GM21360 (cell line): ENCODE data around the gene THAP2.
"Not testable (repeated sequence)": the region's sequence is repeated elsewhere in the genome, so short reads cannot be mapped to it uniquely, and the experiment has no call there.

Experiments used
- ATAC-seq: cut with Tn5 transposase; IDR thresholded peaks from one replicate; pipeline ENCODE4 v1.9.1; 2021; ENCODE audit warnings: mild to moderate bottlenecking, moderate library complexity; ENCODE audit not compliant: unreplicated experiment

Gene THAP2

GRCh38 chr12:71661977-71662530, 2.0 kb upstream of the THAP2 start:
- ATAC-seq = no peak

GRCh38 chr12:71662849-71663560, 1.1 kb upstream of the THAP2 start:
- peak; percentile 24 for ATAC-seq

GRCh38 chr12:71664411-71665089, 449 bp downstream of the THAP2 start:
- peak; percentile 8 for ATAC-seq

GRCh38 chr12:71665090-71665463, 976 bp downstream of the THAP2 start:
- no peak for ATAC-seq

GRCh38 chr12:71666259-71666658, 2.2 kb downstream of the THAP2 start:
- ATAC-seq = no peak

GRCh38 chr12:71671311-71671710, 7.2 kb downstream of the THAP2 start:
- ATAC-seq = no peak

- ATAC-seq = no peak
These were observed 7.7 kb downstream of the THAP2 start for GRCh38 chr12:71671816-71672215.

- ATAC-seq = no peak
These were observed 18.4 kb downstream of the THAP2 start for GRCh38 chr12:71682466-71682865.

GRCh38 chr12:71683633-71684032, 19.5 kb downstream of the THAP2 start:
- no peak for ATAC-seq

- ATAC-seq = no peak
These were observed 20.0 kb downstream of the THAP2 start for GRCh38 chr12:71684081-71684480.

GRCh38 chr12:71685312-71685906, 21.3 kb downstream of the THAP2 start:
- no peak for ATAC-seq

GRCh38 chr12:71685914-71686657, 22.0 kb downstream of the THAP2 start, which contains the start of gene TMEM19:
Gene TMEM19 (plus strand): TSS chr12:71686082. CDS start chr12:71686681, 599 bp downstream.
- peak; percentile 83 for ATAC-seq

- ATAC-seq = no peak
These were observed 22.5 kb downstream of the THAP2 start for GRCh38 chr12:71686658-71687025.

- not testable (repeated sequence) for ATAC-seq
These were observed 23.1 kb downstream of the THAP2 start for GRCh38 chr12:71687172-71687571.

- ATAC-seq = no peak
These were observed 25.0 kb downstream of the THAP2 start for GRCh38 chr12:71688961-71689570.

- ATAC-seq = no peak
These were observed 27.5 kb downstream of the THAP2 start for GRCh38 chr12:71691504-71692129.

GRCh38 chr12:71693126-71693525, 29.0 kb downstream of the THAP2 start:
- no peak for ATAC-seq

GRCh38 chr12:71693651-71694050, 29.6 kb downstream of the THAP2 start:
- peak; percentile 16 for ATAC-seq

- ATAC-seq = peak; percentile 76
These were observed 30.2 kb downstream of the THAP2 start for GRCh38 chr12:71694099-71694820.

GRCh38 chr12:71695782-71696181, 31.7 kb downstream of the THAP2 start:
- no peak for ATAC-seq
